Hepatocyte (in vitro differentiated cells): ENCODE data around the gene HECTD1. TPM values are rescaled to one million over a fixed set of nuclear protein-coding genes. Genes with fewer than 3 reads are reported as not detected.
"Not testable (repeated sequence)": the region's sequence is repeated elsewhere in the genome, so short reads cannot be mapped to it uniquely, and the experiment has no call there.

Source experiments
- DNase-seq: peaks from one replicate; pipeline ENCODE4 v3.0.0-alpha.2; 2016; ENCODE audit warnings: low spot score
- H2AFZ ChIP-seq: fragments of 200-600 bp; sonication (generic); 2 replicates; pipeline ENCODE4 v1.6.0; 2016; ENCODE audit warnings: antibody characterized with exemption, mild to moderate bottlenecking
- H3K27ac ChIP-seq: fragments of 200-600 bp; sonication (generic); 2 replicates; pipeline ENCODE4 v1.5.1; 2016; ENCODE audit warnings: mild to moderate bottlenecking
- H3K27me3 ChIP-seq: fragments of 200-600 bp; sonication (generic); 2 replicates; pipeline ENCODE4 v1.6.1; 2016
- H3K36me3 ChIP-seq: fragments of 200-600 bp; sonication (generic); replicated peaks from 2 replicates; pipeline ENCODE4 v1.5.1; 2016; ENCODE audit warnings: low read depth; ENCODE audit not compliant: insufficient read depth
- H3K4me1 ChIP-seq: fragments of 200-600 bp; sonication (generic); 2 replicates; pipeline ENCODE4 v1.5.1; 2016; ENCODE audit warnings: mild to moderate bottlenecking, moderate library complexity; ENCODE audit not compliant: insufficient read depth
- H3K4me2 ChIP-seq: fragments of 200-600 bp; sonication (generic); 2 replicates; pipeline ENCODE4 v1.6.0; 2016
- H3K4me3 ChIP-seq: fragments of 200-600 bp; sonication (generic); 2 replicates; pipeline ENCODE4 v1.5.1; 2016; ENCODE audit warnings: mild to moderate bottlenecking
- H3K79me2 ChIP-seq: fragments of 200-600 bp; sonication (generic); 2 replicates; pipeline ENCODE4 v1.6.0; 2017; ENCODE audit warnings: mild to moderate bottlenecking
- H3K9me2 ChIP-seq: fragments of 200-600 bp; sonication (generic); replicated peaks from 2 replicates; pipeline ENCODE4 v1.6.0; 2017; ENCODE audit warnings: mild to moderate bottlenecking; ENCODE audit not compliant: insufficient read depth
- H3K9me3 ChIP-seq: fragments of 200-600 bp; sonication (generic); 2 replicates; pipeline ENCODE4 v1.5.1; 2016; ENCODE audit warnings: low read depth, mild to moderate bottlenecking
- H4K20me1 ChIP-seq: fragments of 200-600 bp; sonication (generic); 2 replicates; pipeline ENCODE4 v1.6.0; 2016; ENCODE audit warnings: mild to moderate bottlenecking; ENCODE audit not compliant: insufficient read depth, poor library complexity, severe bottlenecking
- CTCF ChIP-seq: fragments of 200-600 bp; sonication (generic); IDR thresholded peaks from 2 replicates; pipeline ENCODE4 v1.5.1; 2016; ENCODE audit warnings: antibody characterized with exemption, mild to moderate bottlenecking; ENCODE audit not compliant: poor library complexity
- EZH2 ChIP-seq: fragments of 200-600 bp; sonication (generic); IDR thresholded peaks from 2 replicates; pipeline ENCODE4 v1.6.1; 2016; ENCODE audit warnings: antibody characterized with exemption, mild to moderate bottlenecking, borderline replicate concordance
- EZH2phosphoT487 ChIP-seq: fragments of 200-600 bp; sonication (generic); IDR thresholded peaks from one replicate; pipeline ENCODE4 v1.6.1; 2018; ENCODE audit warnings: antibody characterized with exemption, mild to moderate bottlenecking, low read depth, moderate library complexity; ENCODE audit not compliant: unreplicated experiment, severe bottlenecking
- WGBS: methylation state at CpG from one replicate; pipeline ENCODE4 v1.1.6; 2016; ENCODE audit warnings: low lambda C conversion rate; ENCODE audit errors: missing lambda C conversion rate; 5-methylcytosine and 5-hydroxymethylcytosine counted together
- polyA plus RNA-seq: library from polyadenylated mRNA; unstranded; fragments of >200 nt; fragmentation: Nextera tagmentation; extraction: Ambion mirVana; gene quantifications from 2 replicates; pipeline ENCODE4 v1.2.1, GENCODE V29; 2016
- total RNA-seq: library from RNA; depleted of rRNA; stranded (reverse); fragments of >200 nt; gene quantifications from 2 replicates; pipeline ENCODE4 v1.2.3, GENCODE V29; 2014

HECTD1 gene
- total and polyA plus RNA-seq, 2 experiments from 2014 or later = 45.2 to 159 TPM

DNA sequence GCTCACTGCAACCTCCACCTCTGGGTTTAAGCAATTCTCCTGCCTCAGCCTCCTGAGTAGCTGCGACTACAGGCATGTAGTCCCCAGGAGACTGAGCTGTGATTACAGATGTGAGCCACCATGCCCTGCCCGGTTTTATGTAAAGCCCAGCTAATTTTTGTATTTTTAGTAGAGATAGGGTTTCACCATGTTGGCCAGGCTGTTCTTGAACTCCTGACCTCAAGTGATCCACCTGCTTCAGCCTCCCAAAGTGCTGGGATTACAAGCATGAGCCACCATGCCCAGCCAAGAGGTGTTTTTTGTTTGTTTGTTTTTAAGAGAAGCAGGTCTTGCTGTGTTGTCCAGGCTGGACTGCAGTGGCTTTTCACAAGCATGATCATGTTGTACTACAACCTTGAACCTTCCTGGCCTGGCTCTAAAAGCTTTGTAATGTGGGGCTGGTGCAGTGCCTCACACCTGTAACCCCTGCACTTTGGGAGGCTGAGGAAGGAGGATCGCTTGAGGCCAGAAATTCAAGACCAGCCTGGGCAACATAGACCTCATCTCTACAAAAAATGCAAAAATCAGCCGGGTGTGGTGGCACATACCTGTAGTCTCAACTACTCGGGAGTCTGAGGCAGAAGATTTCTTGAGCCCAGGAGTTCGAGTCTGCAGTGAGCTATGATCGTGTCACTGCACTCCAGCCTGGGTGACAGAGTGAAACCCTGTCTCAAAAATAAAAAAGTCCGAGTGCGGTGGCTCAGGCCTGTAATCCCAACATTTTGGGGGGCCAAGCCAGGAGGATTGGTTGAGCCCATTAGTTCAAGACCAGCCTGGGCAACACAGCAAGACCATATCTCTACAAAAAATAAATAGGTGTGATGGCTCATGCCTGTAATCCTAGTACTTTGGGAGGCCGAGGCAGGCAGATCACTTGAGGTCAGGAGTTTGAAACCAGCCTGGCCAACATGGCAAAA, 113.4 kb downstream of the HECTD1 start:
- DNase-seq, H3K9me2 ChIP-seq: not testable (repeated sequence)
- 95% methylated on average over 10 of the region's 10 CpGs for WGBS

GRCh38 chr14:31092160-31092708, 115.4 kb downstream of the HECTD1 start:
- peak overlapping the region; percentile 87 for H3K27ac ChIP-seq

More for the DNA sequence above, 113.4 kb downstream of the HECTD1 start:
- H3K27ac ChIP-seq, H2AFZ ChIP-seq, H3K4me3 ChIP-seq, H4K20me1 ChIP-seq, H3K4me2 ChIP-seq, H3K79me2 ChIP-seq, H3K27me3 ChIP-seq, H3K36me3 ChIP-seq, H3K9me3 ChIP-seq: not testable (repeated sequence)
- H3K4me1 ChIP-seq = peaks cover 18% of the 10 kb centered on the region

DNA sequence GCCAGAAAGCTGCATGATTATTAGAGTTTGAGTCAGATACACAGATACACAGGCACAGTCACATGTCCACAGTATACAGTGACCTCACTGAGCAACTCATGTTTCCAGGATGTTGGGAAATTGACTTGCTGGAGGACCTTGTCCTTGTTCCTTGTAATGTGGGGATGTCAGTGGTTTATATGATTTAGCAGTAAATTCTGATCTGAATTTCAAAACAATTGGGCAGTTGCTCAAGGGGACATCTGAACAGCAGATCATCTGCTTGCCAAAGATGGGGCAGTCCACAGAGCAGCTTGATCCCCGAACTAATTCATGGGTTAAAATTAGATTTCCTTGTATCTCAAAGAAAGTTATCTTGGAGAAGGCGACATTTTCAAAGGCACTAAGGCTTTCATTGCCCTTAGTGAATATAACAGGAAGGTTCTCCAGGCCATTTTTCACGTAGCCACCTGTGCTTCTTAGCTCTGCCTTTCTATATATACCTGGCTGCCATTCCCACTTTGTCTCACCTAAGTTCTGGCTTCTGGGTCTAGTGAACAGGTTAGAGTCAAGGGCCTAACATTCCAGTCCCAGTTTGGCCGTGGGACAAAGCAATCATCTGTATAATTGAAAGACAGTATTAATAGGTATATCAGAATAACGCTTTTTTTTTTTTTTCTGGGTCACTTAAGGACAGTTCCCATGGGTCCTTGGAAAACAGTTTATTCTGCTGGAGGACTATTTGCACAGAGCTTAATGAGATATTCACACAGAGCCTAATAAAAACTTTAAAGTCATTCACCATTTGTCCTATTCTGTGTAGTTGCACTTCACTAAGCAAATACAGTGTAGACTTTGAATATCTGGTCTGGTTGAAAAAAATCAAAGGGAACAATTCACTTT, 116.5 kb downstream of the HECTD1 start:
- Histone ChIP-seq H3K4me2 (no peak overlapping the region), H3K9me2 (no peaks in the 10 kb centered on the region), H4K20me1 (no peaks in the 10 kb centered on the region), H3K36me3 (no peaks in the 10 kb centered on the region), H2AFZ (no peak overlapping the region), H3K27me3 (no peaks in the 10 kb centered on the region), H3K9me3 (no peaks in the 10 kb centered on the region), H3K4me3 (no peak overlapping the region), H3K27ac (peak overlapping the region; percentile 87), H3K79me2 (no peaks in the 10 kb centered on the region), H3K4me1 (peaks cover 18% of the 10 kb centered on the region)
- TF ChIP-seq EZH2phosphoT487 = no peak
- TF ChIP-seq CTCF = no peak
- TF ChIP-seq EZH2 = no peak
- 74% methylated on average over 5 of the region's 5 CpGs for WGBS
- peak; percentile 74 for DNase-seq

More at GRCh38 chr14:31092160-31092708, 115.4 kb downstream of the HECTD1 start:
- H3K4me1 ChIP-seq = peaks cover 18% of the 10 kb centered on the region
- H3K36me3 ChIP-seq = no peaks in the 10 kb centered on the region
- no peaks in the 10 kb centered on the region for H3K9me2 ChIP-seq
- no peak for DNase-seq
- TF ChIP-seq CTCF = no peak
- no peak for TF ChIP-seq EZH2
- no peak for TF ChIP-seq EZH2phosphoT487
- no peaks in the 10 kb centered on the region for H3K79me2 ChIP-seq
- H3K9me3 ChIP-seq = no peaks in the 10 kb centered on the region
- H3K27me3 ChIP-seq = no peaks in the 10 kb centered on the region
- H4K20me1 ChIP-seq = no peaks in the 10 kb centered on the region
- H2AFZ ChIP-seq = no peak overlapping the region
- WGBS = 73% methylated on average over 2 of the region's 2 CpGs
- H3K4me2 ChIP-seq = no peak overlapping the region
- H3K4me3 ChIP-seq = no peak overlapping the region

GRCh38 chr14:31086466-31086865, 121.1 kb downstream of the HECTD1 start:
- peaks cover 11% of the 10 kb centered on the region for H3K4me1 ChIP-seq
- 97% methylated on average over 9 of the region's 9 CpGs for WGBS
- DNase-seq, H3K27me3 ChIP-seq, H3K79me2 ChIP-seq, H3K4me3 ChIP-seq, H3K27ac ChIP-seq, H3K4me2 ChIP-seq, H3K9me3 ChIP-seq, H2AFZ ChIP-seq, H4K20me1 ChIP-seq, H3K36me3 ChIP-seq, H3K9me2 ChIP-seq: not testable (repeated sequence)
